HepG2 (cell line): Measurements from ENCODE around the gene CAMTA1. TPM values are rescaled to one million over a fixed set of nuclear protein-coding genes. Genes with fewer than 3 reads are reported as not detected.
A peak's percentile ranks its signal among the peaks of the same experiment; 100 is the strongest.
"Not testable (repeated sequence)": the region's sequence is repeated elsewhere in the genome, so short reads cannot be mapped to it uniquely, and the experiment has no call there.

Source experiments
- ATAC-seq: fragments of 200-7000 bp; cut with Tn5 transposase; 3 replicates; pipeline ENCODE4 v1.9.1; 2020; ENCODE audit warnings: mild to moderate bottlenecking, moderate library complexity
- BruUV-seq: library from RNA; stranded (reverse); fragments of 400-500 nt; replicated peaks from 2 replicates; lab custom pipeline; 2021; lab: Mats Ljungman, UMichigan
- CTCF ChIA-PET: fragments of 300-600 bp; formaldehyde crosslinking; extraction: SDS; loops from one replicate; lab custom pipeline; 2021; ENCODE audit warnings: low total read pairs, inconsistent platforms, low intra/inter-chr PET ratio; lab: Yijun Ruan, JAX
- POLR2A ChIA-PET: fragments of 350-600 bp; sonication (Branson Sonifier 250); formaldehyde crosslinking; loops from one replicate; lab custom pipeline; 2020; ENCODE audit warnings: antibody characterized with exemption, inconsistent platforms; lab: Yijun Ruan, JAX
- DNase-seq: peaks from one replicate; pipeline ENCODE4 v3.0.0-alpha.2; 2015; ENCODE audit warnings: low spot score
- FAIRE-seq: peaks from 3 replicates; lab custom pipeline; 2011; peaks lifted over from hg19 to GRCh38; lab: Jason Lieb, UNC
- H2AFZ ChIP-seq: one replicate; pipeline ENCODE4 v1.6.1; 2011; ENCODE audit warnings: low read length, inconsistent platforms
- H3K27ac ChIP-seq: fragments of 300-600 bp; 3 replicates; pipeline ENCODE4 v1.8.0; 2011; ENCODE audit warnings: mixed run types, mild to moderate bottlenecking, mixed read lengths, low read length, inconsistent platforms; ENCODE audit not compliant: insufficient read depth; ENCODE audit errors: extremely low read length
- H3K27me3 ChIP-seq, 2 experiments: fragments of 200-600 bp in 1 of 2; 2 replicates in 1 of 2; 3 replicates in 1 of 2; pipeline versions ENCODE4 v1.6.0 to v1.8.0; 2011; ENCODE audit warnings: low read length in 2 of 2, mild to moderate bottlenecking in 2 of 2, moderate library complexity in 2 of 2, inconsistent platforms in 1 of 2; ENCODE audit not compliant: insufficient read depth in 2 of 2, control insufficient read depth in 1 of 2
- H3K36me3 ChIP-seq, 2 experiments: fragments of 200-600 bp in 1 of 2; replicated peaks in 1 of 2; 2 replicates in 1 of 2; 3 replicates in 1 of 2; pipeline versions ENCODE4 v1.5.1 to v1.8.0; 2011; ENCODE audit warnings: low read length in 2 of 2, inconsistent platforms in 1 of 2; ENCODE audit not compliant: insufficient read depth in 2 of 2, control insufficient read depth in 1 of 2
- H3K4me1 ChIP-seq: 2 replicates; pipeline ENCODE4 v1.5.1; 2012; ENCODE audit warnings: low read length, inconsistent platforms; ENCODE audit not compliant: insufficient read depth
- H3K4me2 ChIP-seq: 2 replicates; pipeline ENCODE4 v1.6.0; 2011; ENCODE audit warnings: low read depth, low read length, inconsistent platforms
- H3K4me3 ChIP-seq, 3 experiments: fragments of 200-600 bp in 1 of 3; sonication (generic), shearing (Covaris generic) in 1 of 3; replicated peaks in 1 of 3; 2 replicates each; pipeline ENCODE4 v1.5.1; 2011 to 2016; ENCODE audit warnings: low read length in 3 of 3, inconsistent platforms in 2 of 3, low read depth in 2 of 3, mild to moderate bottlenecking in 2 of 3, control low read depth in 1 of 3, mixed read lengths in 1 of 3; ENCODE audit not compliant: insufficient read depth in 1 of 3
- H3K79me2 ChIP-seq: one replicate; pipeline ENCODE4 v1.6.1; 2011; ENCODE audit warnings: low read length, inconsistent platforms; ENCODE audit not compliant: insufficient read depth
- H3K9ac ChIP-seq: 2 replicates; pipeline ENCODE4 v1.6.0; 2011; ENCODE audit warnings: mild to moderate bottlenecking, low read depth, low read length, inconsistent platforms; ENCODE audit not compliant: insufficient read depth
- H3K9me3 ChIP-seq: 2 replicates; pipeline ENCODE4 v1.5.1; 2012; ENCODE audit warnings: mild to moderate bottlenecking, low read length
- H4K20me1 ChIP-seq: 2 replicates; pipeline ENCODE4 v1.6.0; 2011; ENCODE audit warnings: inconsistent platforms, mild to moderate bottlenecking, low read length, moderate library complexity; ENCODE audit not compliant: insufficient read depth
- EEA1 ChIP-seq: sonication (generic); formaldehyde crosslinking; IDR thresholded peaks from 2 replicates; pipeline ENCODE4 v1.5.1; 2020; ENCODE audit warnings: mild to moderate bottlenecking, missing genetic modification reagents, borderline replicate concordance
- NAIF1 ChIP-seq: sonication (generic); formaldehyde crosslinking; IDR thresholded peaks from 2 replicates; pipeline ENCODE4 v1.5.0; 2020; ENCODE audit warnings: mild to moderate bottlenecking, missing genetic modification reagents, borderline replicate concordance
- ZMYM2 ChIP-seq: sonication (generic); formaldehyde crosslinking; IDR thresholded peaks from 2 replicates; pipeline ENCODE4 v1.8.0; 2022; ENCODE audit warnings: mild to moderate bottlenecking, missing genetic modification reagents
- ZMYM3 ChIP-seq: sonication (generic); formaldehyde crosslinking; IDR thresholded peaks from 2 replicates; pipeline ENCODE4 v1.5.1; 2020; ENCODE audit warnings: mild to moderate bottlenecking, missing genetic modification reagents
- ZNF563 ChIP-seq: sonication (generic); formaldehyde crosslinking; IDR thresholded peaks from 2 replicates; pipeline ENCODE4 v1.8.0; 2022; ENCODE audit warnings: mild to moderate bottlenecking, moderate library complexity, missing genetic modification reagents
- ZNF770 ChIP-seq: sonication (generic); formaldehyde crosslinking; IDR thresholded peaks from 2 replicates; pipeline ENCODE4 v1.5.0; 2020; ENCODE audit warnings: mild to moderate bottlenecking, missing genetic modification reagents
- WGBS: methylation state at CpG from one replicate; pipeline ENCODE4 v1.1.6; 2017; ENCODE audit warnings: low lambda C conversion rate; 5-methylcytosine and 5-hydroxymethylcytosine counted together
- in situ Hi-C: cut with HindIII; loops from 2 replicates; pipeline ENCODE4 v1.10.0; 2017; ENCODE audit warnings: low pct_unique_long_range_greater_than_20kb; ENCODE audit not compliant: extremely low pct_ligation_motif_present
- intact Hi-C: fragments of 100-400 bp; cut with micrococcal nuclease; formaldehyde crosslinking; loops from one replicate; pipeline ENCODE4 v1.10.0; 2022; ENCODE audit not compliant: unreplicated experiment
- polyA plus RNA-seq, 8 experiments: library from polyadenylated mRNA; depleted of rRNA in 3 of 8; stranded (reverse) in 7 of 8; unstranded in 1 of 8; fragments of >200 nt; fragmentation: Illumina TruSeq in 4 of 8; extraction: Trizol in 4 of 8; gene quantifications; 2 replicates each; pipeline versions ENCODE4 v1.2.1 to v1.2.3, GENCODE V29; 2011 to 2016; ENCODE audit warnings: low read depth in 4 of 8, missing spikeins in 1 of 8, mixed read lengths in 1 of 8; ENCODE audit not compliant: insufficient read depth in 1 of 8
- total RNA-seq, 5 experiments: library from RNA; depleted of rRNA; stranded (reverse); fragments of >200 nt; fragmentation: Illumina TruSeq; extraction: Trizol; gene quantifications; 2 replicates each; pipeline ENCODE4 v1.2.3, GENCODE V29; 2016; ENCODE audit warnings: low read depth in 1 of 5

The CAMTA1 gene
- total and polyA plus RNA-seq, 2 of the 13 experiments (the other 11 are each of a cell fraction or from before 2014, with no cell fraction given), result 25.0 to 36.4 TPM

DNA sequence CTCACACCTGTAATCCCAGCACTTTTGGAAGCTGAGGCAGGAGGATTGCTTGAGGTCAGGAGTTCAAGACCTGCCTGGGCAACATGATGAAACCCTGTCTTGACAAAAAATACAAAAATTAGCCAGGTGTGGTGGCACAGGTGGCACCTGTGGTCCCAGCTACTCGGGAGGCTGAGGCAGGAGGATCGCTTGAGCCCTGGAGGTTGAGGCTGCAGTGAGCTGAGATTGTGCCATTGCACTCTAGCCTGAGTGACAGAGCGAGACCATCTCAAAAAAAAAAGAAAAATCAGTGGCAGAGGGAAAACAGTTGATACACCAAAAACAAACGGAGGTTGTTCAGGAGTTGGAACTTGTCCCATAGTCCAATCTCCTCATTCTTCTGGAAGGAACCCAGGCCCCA is 904.1 kb downstream of the CAMTA1 start:
- 31% methylated on average over 4 of the region's 4 CpGs for WGBS
- H2AFZ ChIP-seq, H3K9ac ChIP-seq, DNase-seq, FAIRE-seq, CTCF ChIA-PET, BruUV-seq, ATAC-seq, intact Hi-C loops, H3K27ac ChIP-seq, H3K79me2 ChIP-seq, H3K4me3 ChIP-seq, H3K36me3 ChIP-seq, in situ Hi-C loops, H4K20me1 ChIP-seq: not testable (repeated sequence)
- Histone ChIP-seq H3K9me3 (peaks cover 17% of the 10 kb centered on the region), H3K4me2 (peak overlapping the region; percentile 43), H3K27me3 (peaks cover 0 to 31% of the 10 kb centered on the region in 2 experiments; a peak in 4 of 5 replicates), H3K4me1 (peaks cover 61% of the 10 kb centered on the region)
- POLR2A ChIA-PET, result interaction anchor here (3.4 kb wide), 1 partner anchor 9 kb away, joined by 22 read pairs; no protein-coding TSS in a partner anchor
- TF ChIP-seq ZNF563 (CRISPR knock-in tag), result 0 out of 2 replicates have a peak, but pooled peaks have one; percentile 36
- TF ChIP-seq ZMYM3 (CRISPR knock-in tag), result peak; percentile 71; the same call in 1 of the 2 replicates
- 0 out of 2 replicates have a peak, but pooled peaks have one; percentile 18 for TF ChIP-seq ZMYM2 (CRISPR knock-in tag)
- peak; percentile 94 for TF ChIP-seq ZNF770 (CRISPR knock-in tag)

- no peak for ATAC-seq
- no peak for FAIRE-seq
- BruUV-seq, result no TSS peak
- Histone ChIP-seq H3K36me3 (no peaks in the 10 kb centered on the region), H3K79me2 (no peaks in the 10 kb centered on the region), H3K9ac (no peak overlapping the region), H3K27ac (no peak overlapping the region), H4K20me1 (no peaks in the 10 kb centered on the region), H3K4me1 (peaks cover 58% of the 10 kb centered on the region), H2AFZ (no peak overlapping the region), H3K9me3 (peaks cover 17% of the 10 kb centered on the region), H3K27me3 (peaks cover 0 to 30% of the 10 kb centered on the region in 2 experiments; a peak in 4 of 5 replicates), H3K4me2 (no peak overlapping the region), H3K4me3 (no peak overlapping the region)
- ChIA-PET POLR2A (interaction anchor here (0.5 to 3.4 kb wide), 3 partner anchors 10 to 37 kb away, joined by 5 to 23 read pairs (median 22); no protein-coding TSS in a partner anchor), CTCF (no interaction called here)
- intact Hi-C loops (no loop called here), in situ Hi-C loops (no loop called here)
- 51% methylated on average over 10 of the region's 10 CpGs for whole genome bisulfite sequencing
- TF ChIP-seq EEA1 (CRISPR knock-in tag) (0 out of 2 replicates have a peak, but pooled peaks have one; percentile 52), NAIF1 (CRISPR knock-in tag) (no peak)
- no peak for DNase-seq
These were observed 904.8 kb downstream of the CAMTA1 start for GRCh38 chr1:7690076-7690475.
